DOHH2 (cell line): Measurements from ENCODE around the gene TRPM1.

Source experiments
- H3F3A ChIP-seq: fragments of 200-600 bp; sonication (generic), shearing (Covaris generic); 2 replicates; pipeline ENCODE4 v1.6.0; 2016; ENCODE audit warnings: antibody characterized with exemption, mild to moderate bottlenecking; ENCODE audit not compliant: control insufficient read depth, insufficient read depth
- H3K27ac ChIP-seq: fragments of 200-600 bp; sonication (generic); 2 replicates; pipeline ENCODE4 v1.5.1; 2014; ENCODE audit warnings: low read depth, mild to moderate bottlenecking, low read length, moderate library complexity
- H3K27me3 ChIP-seq: fragments of 200-600 bp; sonication (generic); 2 replicates; pipeline ENCODE4 v1.6.1; 2014; ENCODE audit warnings: mild to moderate bottlenecking, low read length, mixed read lengths; ENCODE audit not compliant: control insufficient read depth
- H3K36me3 ChIP-seq: fragments of 200-600 bp; sonication (generic); 2 replicates; pipeline ENCODE4 v1.6.1; 2014; ENCODE audit warnings: mild to moderate bottlenecking, low read length, moderate library complexity, mixed read lengths; ENCODE audit not compliant: control insufficient read depth
- H3K4me1 ChIP-seq: fragments of 200-600 bp; sonication (generic); 2 replicates; pipeline ENCODE4 v1.6.1; 2014; ENCODE audit warnings: mild to moderate bottlenecking, low read length, mixed read lengths; ENCODE audit not compliant: control insufficient read depth
- H3K4me2 ChIP-seq: fragments of 200-600 bp; sonication (generic); 2 replicates; pipeline ENCODE4 v1.6.0; 2014; ENCODE audit warnings: mild to moderate bottlenecking, low read length, moderate library complexity
- H3K4me3 ChIP-seq: fragments of 200-600 bp; sonication (generic); 2 replicates; pipeline ENCODE4 v1.5.1; 2014; ENCODE audit warnings: mild to moderate bottlenecking, low read length, mixed read lengths
- H3K79me2 ChIP-seq: fragments of 200-600 bp; sonication (generic); 2 replicates; pipeline ENCODE4 v1.6.1; 2014; ENCODE audit warnings: mild to moderate bottlenecking, low read length, mixed read lengths; ENCODE audit not compliant: control insufficient read depth
- H3K9me2 ChIP-seq: fragments of 200-600 bp; sonication (generic); replicated peaks from 2 replicates; pipeline ENCODE4 v1.6.1; 2014; ENCODE audit warnings: mild to moderate bottlenecking, low read length, mixed read lengths; ENCODE audit not compliant: control insufficient read depth
- H3K9me3 ChIP-seq: fragments of 200-600 bp; sonication (generic); 2 replicates; pipeline ENCODE4 v1.6.1; 2014; ENCODE audit warnings: antibody characterized with exemption, low read length, mixed read lengths; ENCODE audit not compliant: control insufficient read depth, insufficient read depth
- H4K20me1 ChIP-seq: fragments of 200-600 bp; sonication (generic); 2 replicates; pipeline ENCODE4 v1.6.0; 2014; ENCODE audit warnings: low read depth, mild to moderate bottlenecking, antibody characterized with exemption, low read length, moderate library complexity; ENCODE audit not compliant: control insufficient read depth, insufficient read depth
- CTCF ChIP-seq: fragments of 200-600 bp; sonication (generic); IDR thresholded peaks from one replicate; pipeline ENCODE4 v1.5.1; 2014; ENCODE audit warnings: antibody characterized with exemption, mild to moderate bottlenecking, low read depth, low read length; ENCODE audit not compliant: poor library complexity, severe bottlenecking
- EZH2phosphoT487 ChIP-seq: fragments of 200-600 bp; sonication (generic); IDR thresholded peaks from 2 replicates; pipeline ENCODE4 v1.6.1; 2017; ENCODE audit warnings: borderline replicate concordance, mild to moderate bottlenecking, antibody characterized with exemption, low read length, moderate library complexity, mixed read lengths

The TRPM1 gene

DNA sequence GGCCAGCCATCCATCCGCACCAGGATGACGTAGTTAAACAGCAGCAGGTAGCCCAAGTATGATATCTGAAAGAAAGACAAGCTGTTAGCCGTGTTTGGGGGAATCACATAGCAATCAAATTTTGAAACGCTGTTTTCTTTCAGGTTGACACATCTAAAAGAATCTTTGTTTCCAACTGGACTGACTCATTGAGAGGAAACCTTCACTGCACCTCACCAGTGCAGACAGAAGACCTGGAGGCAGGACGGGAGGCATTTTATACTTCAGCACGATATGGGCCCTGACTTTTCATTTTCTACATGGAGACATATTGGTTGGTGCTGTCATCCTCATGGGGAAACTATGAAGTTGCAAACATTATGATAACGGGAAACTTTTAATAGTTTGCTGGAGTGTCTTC lies 65.9 kb downstream of the TRPM1 start:
- Histone ChIP-seq H4K20me1 (no peaks in the 10 kb centered on the region), H3K79me2 (no peaks in the 10 kb centered on the region), H3K4me1 (no peaks in the 10 kb centered on the region), H3K36me3 (no peaks in the 10 kb centered on the region), H3K9me2 (no peaks in the 10 kb centered on the region), H3K27ac (no peak overlapping the region), H3K9me3 (no peaks in the 10 kb centered on the region), H3K27me3 (no peaks in the 10 kb centered on the region; the same call in 1 of the 2 replicates), H3K4me3 (no peak overlapping the region), H3F3A (no peaks in the 10 kb centered on the region), H3K4me2 (no peak overlapping the region)
- TF ChIP-seq EZH2phosphoT487: no peak
- TF ChIP-seq CTCF: no peak

GRCh38 chr15:31034152-31034551 lies 67.4 kb downstream of the TRPM1 start:
- Histone ChIP-seq H3K9me3 (no peaks in the 10 kb centered on the region), H3K27me3 (peaks cover 5% of the 10 kb centered on the region), H3K79me2 (no peaks in the 10 kb centered on the region), H3F3A (no peaks in the 10 kb centered on the region), H3K27ac (no peak overlapping the region), H3K9me2 (no peaks in the 10 kb centered on the region), H3K4me3 (no peak overlapping the region), H3K4me2 (no peak overlapping the region), H3K36me3 (no peaks in the 10 kb centered on the region), H4K20me1 (no peaks in the 10 kb centered on the region), H3K4me1 (no peaks in the 10 kb centered on the region)
- TF ChIP-seq EZH2phosphoT487: no peak
- no peak for TF ChIP-seq CTCF

GRCh38 chr15:31032961-31033371 lies 68.6 kb downstream of the TRPM1 start:
- Histone ChIP-seq H3F3A (no peaks in the 10 kb centered on the region), H3K79me2 (no peaks in the 10 kb centered on the region), H3K9me3 (no peaks in the 10 kb centered on the region), H3K27ac (no peak overlapping the region), H3K4me1 (no peaks in the 10 kb centered on the region), H3K9me2 (no peaks in the 10 kb centered on the region), H3K4me3 (no peak overlapping the region), H3K4me2 (no peak overlapping the region), H3K36me3 (no peaks in the 10 kb centered on the region), H3K27me3 (peaks cover 7% of the 10 kb centered on the region), H4K20me1 (no peaks in the 10 kb centered on the region)
- no peak for TF ChIP-seq CTCF
- no peak for TF ChIP-seq EZH2phosphoT487

- Histone ChIP-seq H3K9me3 (no peaks in the 10 kb centered on the region), H3K4me3 (no peak overlapping the region), H3K27ac (no peak overlapping the region), H3K9me2 (no peaks in the 10 kb centered on the region), H3K79me2 (no peaks in the 10 kb centered on the region), H3K27me3 (peaks cover 16% of the 10 kb centered on the region), H4K20me1 (no peaks in the 10 kb centered on the region), H3F3A (no peaks in the 10 kb centered on the region), H3K36me3 (no peaks in the 10 kb centered on the region), H3K4me2 (no peak overlapping the region), H3K4me1 (no peaks in the 10 kb centered on the region)
- TF ChIP-seq CTCF (no peak), EZH2phosphoT487 (no peak)
Measured at GRCh38 chr15:31031471-31032067, 70.0 kb downstream of the TRPM1 start.
